NCI-H1436 (cell line): ENCODE measurements around the gene IKZF1.

Experiments used
- DNase-seq: peaks from one replicate; lab custom pipeline; 2025; lab: John Stamatoyannopoulos, UW

IKZF1 gene

GRCh38 chr7:50308532-50309385, 4.2 kb downstream of the IKZF1 start:
- DNase-seq, result no peak

GRCh38 chr7:50309721-50310120, 5.2 kb downstream of the IKZF1 start:
- DNase-seq, result no peak

DNA sequence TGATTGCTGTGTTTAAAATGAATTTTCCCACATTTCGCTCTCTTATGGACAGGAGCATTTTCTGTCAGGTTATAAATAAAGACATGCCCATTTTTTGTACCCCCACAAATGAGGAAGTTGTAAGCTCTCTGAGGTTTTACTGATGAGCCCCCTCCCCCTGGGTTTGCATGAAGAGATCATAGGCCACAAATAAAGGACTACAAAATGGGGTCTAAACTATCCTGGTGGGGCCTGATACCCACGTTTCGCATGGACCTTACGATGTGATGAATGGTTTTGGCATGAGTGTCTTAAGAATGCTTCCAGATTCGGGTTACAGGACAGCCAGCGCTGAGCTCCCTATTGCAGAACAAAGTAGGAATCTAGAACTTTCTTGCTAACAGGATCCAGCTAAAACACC, 5.8 kb downstream of the IKZF1 start:
- DNase-seq, result no peak

DNA sequence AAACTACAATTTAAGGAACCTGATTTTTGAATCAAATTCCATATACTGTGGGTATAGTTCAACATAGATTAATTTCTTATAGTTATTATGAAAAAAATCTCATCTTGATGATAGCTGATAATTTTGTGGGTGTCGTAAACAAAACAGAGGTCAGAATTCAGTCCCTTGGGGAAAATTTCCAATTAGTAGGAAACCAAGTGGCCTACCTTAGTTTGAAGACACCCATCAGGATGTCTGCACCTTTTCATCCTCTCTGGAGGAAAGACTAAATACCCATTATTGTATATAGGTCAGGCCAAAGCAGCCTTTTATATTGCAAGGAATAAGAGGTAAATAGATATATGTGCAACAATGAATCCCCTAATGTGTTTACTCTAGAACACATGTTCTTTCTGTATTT, 6.4 kb downstream of the IKZF1 start:
- no peak for DNase-seq

DNA sequence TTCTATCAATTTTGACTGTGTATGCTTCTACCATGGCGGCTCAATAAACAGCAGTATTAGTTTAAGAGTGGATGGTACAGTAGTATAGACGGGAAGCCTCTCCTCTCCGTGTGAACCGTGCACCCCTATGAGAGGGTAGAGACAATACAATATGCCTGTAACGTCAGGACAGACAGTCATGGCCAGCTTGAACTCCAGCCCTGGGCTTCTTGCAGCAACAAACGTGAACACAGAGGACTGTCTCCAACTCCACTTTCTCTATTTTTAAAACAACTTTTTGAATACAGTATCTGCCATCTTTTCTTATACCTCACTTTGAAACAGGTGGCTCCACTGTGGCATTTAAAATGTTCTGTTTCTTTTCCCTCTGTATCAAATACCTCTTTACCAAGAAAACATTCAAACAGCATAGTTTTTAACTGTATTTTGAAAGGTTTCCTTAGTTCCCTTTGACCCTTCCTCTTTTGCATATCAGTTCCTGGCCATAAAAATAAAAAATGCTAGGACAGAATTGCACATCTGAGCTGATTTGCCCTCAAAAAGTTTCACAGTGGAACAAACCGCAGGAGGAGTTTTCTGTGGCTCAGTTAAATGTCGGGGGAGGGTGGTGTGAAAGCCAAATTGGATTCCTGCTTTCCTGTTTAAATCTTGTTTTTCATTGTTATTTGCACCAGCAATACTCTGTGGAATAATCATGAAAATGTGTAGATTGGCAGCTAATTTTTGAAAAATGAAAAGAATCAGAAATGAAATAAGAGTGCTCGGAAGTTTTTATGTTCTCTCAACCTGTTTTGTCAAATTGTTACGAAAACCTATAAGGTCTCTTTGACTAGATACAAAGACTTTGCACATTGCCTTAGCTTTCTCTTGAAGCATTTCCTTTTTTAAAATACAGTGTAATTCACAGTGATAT, 8.0 kb downstream of the IKZF1 start:
- DNase-seq, result no peak

GRCh38 chr7:50314836-50315592, 10.5 kb downstream of the IKZF1 start:
- no peak for DNase-seq

DNA sequence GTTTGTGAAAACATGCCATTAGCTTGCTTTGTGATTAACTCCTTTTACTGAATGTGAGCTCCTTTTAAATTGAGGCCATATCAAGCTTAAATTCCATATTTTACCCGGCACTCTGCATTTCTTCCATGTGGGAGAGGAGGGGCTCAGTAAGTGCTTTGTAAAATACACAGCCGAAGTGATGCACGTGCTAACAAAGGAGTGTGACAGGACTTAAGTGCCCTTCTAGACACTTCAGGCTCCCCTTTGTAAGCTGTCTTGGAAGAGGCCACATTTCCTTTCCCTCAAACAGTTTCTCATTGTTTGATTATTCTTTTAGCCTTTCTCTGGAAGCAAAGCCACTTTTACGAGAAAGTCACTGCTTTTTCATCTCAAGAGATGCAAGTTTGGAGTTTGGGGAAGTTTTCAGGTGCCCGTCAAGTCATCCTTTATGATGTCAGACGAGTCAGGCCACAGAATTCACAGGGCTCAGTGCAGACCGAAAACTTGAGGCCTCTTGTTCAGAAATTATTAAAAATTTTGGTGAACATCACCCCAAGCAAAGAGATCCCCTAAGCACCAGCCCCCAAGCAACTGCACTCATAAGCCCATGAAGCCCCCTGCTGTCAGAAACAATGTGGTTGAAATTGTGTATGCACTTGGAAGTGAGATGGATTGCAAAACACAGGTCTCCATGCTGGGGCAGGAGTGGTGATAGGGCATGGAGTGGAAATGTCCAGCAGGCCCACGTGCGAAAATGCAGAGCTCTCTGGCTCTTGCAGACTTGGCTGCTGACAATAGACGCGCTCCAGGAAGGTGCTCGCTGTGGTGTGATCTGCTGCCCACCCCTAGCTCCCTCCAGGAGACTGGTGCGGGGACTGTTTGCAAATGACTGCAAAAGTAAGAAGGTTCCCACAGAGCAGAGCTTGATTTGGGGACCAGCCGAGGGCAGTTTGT, 11.5 kb downstream of the IKZF1 start:
- peak; percentile 23 for DNase-seq

- no peak for DNase-seq
Observed at GRCh38 chr7:50317221-50317678, 12.7 kb downstream of the IKZF1 start.

GRCh38 chr7:50317697-50318669, 13.5 kb downstream of the IKZF1 start:
- DNase-seq, result no peak

GRCh38 chr7:50321487-50322067, 17.1 kb downstream of the IKZF1 start:
- no peak for DNase-seq

- no peak for DNase-seq
Observed at GRCh38 chr7:50324113-50324512, 19.6 kb downstream of the IKZF1 start.

DNA sequence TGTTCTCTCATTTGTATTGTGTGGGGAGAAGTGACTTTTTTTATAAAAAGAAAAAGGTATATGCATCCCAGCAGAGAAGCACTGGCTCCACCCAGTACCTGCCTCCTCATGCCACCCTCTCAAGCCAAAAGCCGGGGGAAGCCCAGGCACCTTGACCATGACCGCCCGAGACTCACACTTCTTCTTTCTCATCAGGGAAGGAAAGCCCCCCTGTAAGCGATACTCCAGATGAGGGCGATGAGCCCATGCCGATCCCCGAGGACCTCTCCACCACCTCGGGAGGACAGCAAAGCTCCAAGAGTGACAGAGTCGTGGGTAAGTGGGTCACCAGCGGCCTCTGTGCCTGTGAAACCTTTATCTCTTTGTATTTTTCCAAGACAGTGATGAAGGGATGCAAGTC, 22.9 kb downstream of the IKZF1 start:
- DNase-seq, result no peak

DNA sequence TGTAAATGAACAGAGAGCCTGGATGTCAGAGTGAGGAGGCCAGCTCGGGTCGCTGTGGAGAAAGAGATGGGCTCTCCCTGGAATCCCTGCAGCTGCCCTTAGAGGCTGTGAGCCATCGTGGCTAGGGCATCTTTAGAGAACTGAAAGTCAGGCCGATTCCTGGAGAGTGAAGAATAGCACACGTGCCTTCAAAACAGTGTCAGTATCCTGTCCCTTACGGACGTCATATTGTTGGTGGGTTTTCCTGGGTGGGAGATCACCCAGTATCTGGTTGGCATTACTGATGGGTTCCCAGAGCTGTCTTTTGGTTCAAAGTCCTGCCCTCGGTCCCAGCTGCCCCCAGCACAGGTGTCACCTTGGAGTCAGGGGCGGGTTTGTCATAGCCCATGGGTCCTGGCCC, 25.3 kb downstream of the IKZF1 start:
- DNase-seq, result no peak

- no peak for DNase-seq
Observed at GRCh38 chr7:50330254-50330653, 25.7 kb downstream of the IKZF1 start.

- DNase-seq, result no peak
Observed at GRCh38 chr7:50330696-50331095, 26.2 kb downstream of the IKZF1 start.

GRCh38 chr7:50331564-50332208, 27.2 kb downstream of the IKZF1 start:
- no peak for DNase-seq

- no peak for DNase-seq
Observed at GRCh38 chr7:50332241-50333165, 28.0 kb downstream of the IKZF1 start.

GRCh38 chr7:50333221-50333651, 28.7 kb downstream of the IKZF1 start:
- DNase-seq, result no peak
